Pancreas (tissue), 10 donors: Measurements from ENCODE around the gene IDNK. TPM values are rescaled to one million over a fixed set of nuclear protein-coding genes. Genes with fewer than 3 reads are reported as not detected.
A peak's percentile ranks its signal among the peaks of the same experiment; 100 is the strongest.

Experiments used
- ATAC-seq, 4 donors: fragments of 200-7000 bp; cut with Tn5 transposase; one replicate each; pipeline versions ENCODE4 v1.8.0 to v1.9.1; 2020; ENCODE audit warnings: mild to moderate bottlenecking in 4 of 4, moderate library complexity in 4 of 4
- DNase-seq, 6 donors: peaks; one replicate each; pipeline ENCODE4 v3.0.0-alpha.2; 2020
- FAIRE-seq: peaks from 2 replicates; lab custom pipeline; 2012; peaks lifted over from hg19 to GRCh38; lab: Jason Lieb, UNC
- H3K27ac ChIP-seq, 4 donors: fragments of 200-600 bp; sonication (generic); 1 replicate in 3 of 4; 2 replicates in 1 of 4; pipeline versions ENCODE4 v1.5.0 to v1.8.0; 2020
- H3K27me3 ChIP-seq, 4 donors: fragments of 200-600 bp; one replicate each; pipeline ENCODE4 v1.8.0; 2021
- H3K36me3 ChIP-seq, 3 donors: fragments of 200-600 bp; sonication (generic) in 1 of 3; one replicate each; pipeline versions ENCODE4 v1.5.0 to v1.8.0; 2020 to 2021
- H3K4me1 ChIP-seq, 3 donors: fragments of 200-600 bp; one replicate each; pipeline ENCODE4 v1.8.0; 2021
- H3K4me3 ChIP-seq, 4 donors: fragments of 200-600 bp; sonication (generic) in 2 of 4; one replicate each; pipeline versions ENCODE4 v1.5.0 to v1.8.0; 2020 to 2021
- H3K9me3 ChIP-seq, 4 donors: fragments of 200-600 bp; one replicate each; pipeline ENCODE4 v1.8.0; 2021
- WGBS, 2 donors: extraction: QIAGEN DNeasy Blood & Tissue Kit; methylation state at CpG; one replicate each; pipeline ENCODE4 v1.1.7; 2013; 5-methylcytosine and 5-hydroxymethylcytosine counted together
- intact Hi-C, 3 donors: fragments of 100-400 bp; cut with DNase I; formaldehyde crosslinking; loops; one replicate each; pipeline versions ENCODE4 v1.11.1 to v1.14.2; 2022
- polyA plus RNA-seq, 2 donors: library from polyadenylated mRNA; stranded (reverse); fragments of 200-250 nt; gene quantifications; one replicate each; pipeline ENCODE4 v1.2.3, GENCODE V29; 2013
- total RNA-seq, 6 donors: library from RNA; stranded (reverse); fragmentation: NEBNext Ultra II Directional in 4 of 6; extraction: Animal tissue kit (Norgen Biotek cat#: 25700) in 4 of 6; gene quantifications; one replicate each; pipeline versions ENCODE4 v1.2.1 to v1.2.4, GENCODE V29; 2021 to 2023
- TF ChIP-seq, protein P1 (sequence below), 4 donors: fragments of 200-600 bp; sonication (generic) in 3 of 4; IDR thresholded peaks; one replicate each; pipeline versions ENCODE4 v1.5.0 to v1.8.0; 2021; ENCODE audit warnings: antibody characterized with exemption in 4 of 4
- donor health status: healthy with polysubstance abuse.
- donor health status: DM: no; HTN: no; CAD: no; lungs with moderate emphysema.
- donor health status: DM: no; HTN: no; CAD: no.
- donor health status: control.
- donor health status: control.
- donor health status: Bipolar disorder and iron deficiency.
- donor health status: DM: yes; HTN: yes; CAD: no.
- donor health status: DM: no; HTN: no; CAD: no.
- donor health status: DM: no; HTN: no; CAD: no.
- donor health status: DM: yes; HTN: yes; CAD: no.

Gene IDNK
- total and polyA plus RNA-seq, 8 donors, result 3.2 to 11.9 (median 4.5) TPM

- Histone ChIP-seq H3K27me3 (no peaks in the 10 kb centered on the region), H3K9me3 (no peaks in the 10 kb centered on the region), H3K36me3 (no peaks in the 10 kb centered on the region), H3K4me3 (no peak overlapping the region), H3K27ac (no peak overlapping the region), H3K4me1 (peaks cover 0 to 2% (median 0%) of the 10 kb centered on the region in 3 donors)
- no peak for ATAC-seq
- FAIRE-seq, result no peak
- TF ChIP-seq, protein P1, sequence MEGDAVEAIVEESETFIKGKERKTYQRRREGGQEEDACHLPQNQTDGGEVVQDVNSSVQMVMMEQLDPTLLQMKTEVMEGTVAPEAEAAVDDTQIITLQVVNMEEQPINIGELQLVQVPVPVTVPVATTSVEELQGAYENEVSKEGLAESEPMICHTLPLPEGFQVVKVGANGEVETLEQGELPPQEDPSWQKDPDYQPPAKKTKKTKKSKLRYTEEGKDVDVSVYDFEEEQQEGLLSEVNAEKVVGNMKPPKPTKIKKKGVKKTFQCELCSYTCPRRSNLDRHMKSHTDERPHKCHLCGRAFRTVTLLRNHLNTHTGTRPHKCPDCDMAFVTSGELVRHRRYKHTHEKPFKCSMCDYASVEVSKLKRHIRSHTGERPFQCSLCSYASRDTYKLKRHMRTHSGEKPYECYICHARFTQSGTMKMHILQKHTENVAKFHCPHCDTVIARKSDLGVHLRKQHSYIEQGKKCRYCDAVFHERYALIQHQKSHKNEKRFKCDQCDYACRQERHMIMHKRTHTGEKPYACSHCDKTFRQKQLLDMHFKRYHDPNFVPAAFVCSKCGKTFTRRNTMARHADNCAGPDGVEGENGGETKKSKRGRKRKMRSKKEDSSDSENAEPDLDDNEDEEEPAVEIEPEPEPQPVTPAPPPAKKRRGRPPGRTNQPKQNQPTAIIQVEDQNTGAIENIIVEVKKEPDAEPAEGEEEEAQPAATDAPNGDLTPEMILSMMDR (IDR thresholded peaks at IDR 0.05), result no peak
- WGBS, 2 donors, result 86 to 100% methylated on average over 1 of the region's 1 CpG
- DNase-seq, result no peak
- intact Hi-C loops, result no loop called here
Observed at GRCh38 chr9:83633255-83633654, 10.3 kb downstream of the IDNK start.

GRCh38 chr9:83633676-83634075 is 10.7 kb downstream of the IDNK start:
- WGBS, 2 donors, result 97% methylated on average over 2 of the region's 2 CpGs
- no peak for FAIRE-seq
- Histone ChIP-seq H3K27ac (no peak overlapping the region), H3K27me3 (no peaks in the 10 kb centered on the region), H3K9me3 (no peaks in the 10 kb centered on the region), H3K4me1 (peaks cover 0 to 2% (median 0%) of the 10 kb centered on the region in 3 donors), H3K36me3 (no peaks in the 10 kb centered on the region), H3K4me3 (no peak overlapping the region)
- no peak for DNase-seq
- TF ChIP-seq, protein P1 (IDR thresholded peaks at IDR 0.05), result no peak
- no peak for ATAC-seq
- intact Hi-C loops, result no loop called here

DNA sequence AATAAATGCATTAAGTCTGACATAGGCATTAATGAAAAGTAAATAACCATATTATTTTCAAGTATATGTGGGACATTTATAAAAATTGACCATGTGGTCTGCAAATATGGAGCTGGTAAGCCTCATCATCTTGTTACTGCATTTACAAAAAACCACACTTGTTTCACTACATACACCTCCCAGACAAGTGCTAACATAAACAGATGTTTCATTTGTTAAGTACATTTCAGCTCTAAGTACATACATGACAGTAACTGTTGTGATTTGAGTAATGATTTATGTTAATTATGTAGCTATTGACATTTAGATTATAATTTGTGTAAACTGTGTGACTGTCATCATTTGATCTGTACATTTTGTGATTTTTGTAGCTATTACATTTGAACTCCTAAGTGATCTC is 13.9 kb downstream of the IDNK start:
- DNase-seq (no peak), FAIRE-seq (peak; percentile 23), ATAC-seq (no peak)
- TF ChIP-seq, protein P1 (IDR thresholded peaks at IDR 0.05), result no peak
- Histone ChIP-seq H3K27ac (no peak overlapping the region), H3K9me3 (no peaks in the 10 kb centered on the region), H3K4me1 (peaks cover 0 to 2% (median 0%) of the 10 kb centered on the region in 3 donors), H3K4me3 (no peak overlapping the region), H3K27me3 (no peaks in the 10 kb centered on the region), H3K36me3 (no peaks in the 10 kb centered on the region)
- intact Hi-C loops, result no loop called here

GRCh38 chr9:83637389-83637788 is 14.4 kb downstream of the IDNK start:
- ATAC-seq, result peak in 2 of 4 donors; percentile 50 to 54
- WGBS, 2 donors, result 9 to 16% methylated on average over 1 of the region's 1 CpG
- TF ChIP-seq, protein P1 (IDR thresholded peaks at IDR 0.05), result no peak
- intact Hi-C loops, result no loop called here
- H3K27ac ChIP-seq, result no peak overlapping the region
- H3K4me1 ChIP-seq, result peaks cover 0 to 2% (median 0%) of the 10 kb centered on the region in 3 donors
- no peaks in the 10 kb centered on the region for H3K27me3 ChIP-seq
- H3K9me3 ChIP-seq, result no peaks in the 10 kb centered on the region
- no peak for FAIRE-seq
- H3K4me3 ChIP-seq, result no peak overlapping the region
- no peaks in the 10 kb centered on the region for H3K36me3 ChIP-seq
- no peak for DNase-seq

DNA sequence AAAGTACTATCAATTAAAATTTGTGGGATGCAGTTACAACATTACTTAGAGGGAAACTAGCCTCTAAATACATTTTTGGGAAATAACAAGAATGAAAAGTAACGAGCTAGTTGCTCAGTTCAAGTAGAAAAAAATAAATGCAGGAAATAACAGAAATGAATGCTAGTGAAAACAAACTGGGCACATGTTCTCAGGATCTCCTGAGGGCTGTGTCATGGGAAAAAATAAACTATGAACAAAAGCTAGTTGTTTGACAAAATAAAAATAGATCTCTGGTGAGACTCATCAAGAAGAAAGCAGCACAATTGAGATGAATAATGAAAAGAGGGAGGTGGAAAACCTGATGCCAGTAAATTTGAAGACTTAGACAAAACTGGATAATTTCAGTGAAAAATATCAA is 16.3 kb downstream of the IDNK start:
- ATAC-seq (no peak), FAIRE-seq (no peak), DNase-seq (no peak)
- Histone ChIP-seq H3K27ac (no peak overlapping the region), H3K36me3 (no peaks in the 10 kb centered on the region), H3K27me3 (no peaks in the 10 kb centered on the region), H3K4me1 (peaks cover 0 to 2% (median 0%) of the 10 kb centered on the region in 3 donors), H3K4me3 (no peak overlapping the region), H3K9me3 (no peaks in the 10 kb centered on the region)
- TF ChIP-seq, protein P1 (IDR thresholded peaks at IDR 0.05), result no peak
- WGBS, 2 donors, result 90% methylated on average over 1 of the region's 1 CpG
- intact Hi-C loops, result no loop called here
